ENCODE results near the gene CFAP97D1. TPM values are rescaled to one million over a fixed set of nuclear protein-coding genes. Genes with fewer than 3 reads are reported as not detected.
A peak's percentile ranks its signal among the peaks of the same experiment; 100 is the strongest.

The CFAP97D1 gene
- total and polyA plus RNA-seq, 3 donors from 2014 or later, result 6.3 to 32.4 (median 20.0) TPM

DNA sequence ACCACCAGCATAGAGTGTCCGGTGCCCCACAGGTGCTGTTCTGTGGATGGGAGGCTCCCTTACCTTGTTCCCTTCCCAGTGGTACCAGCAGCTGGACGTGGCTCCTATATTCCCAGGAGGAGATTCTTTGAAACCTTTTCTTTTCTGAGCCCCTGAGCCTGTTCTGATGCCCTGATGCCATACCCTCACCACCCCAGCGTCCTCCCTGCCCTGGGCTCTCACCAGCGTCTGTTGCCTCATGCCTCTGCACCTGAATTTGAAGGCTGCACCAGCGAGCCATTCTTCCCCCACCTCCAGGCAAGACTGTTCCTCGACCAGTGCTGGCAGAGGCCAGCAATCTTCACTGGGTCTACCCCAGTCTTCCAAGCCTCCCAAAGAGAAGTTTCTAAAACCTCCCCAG is 22.1 kb upstream of the CFAP97D1 start:
- TF ChIP-seq, protein P1, sequence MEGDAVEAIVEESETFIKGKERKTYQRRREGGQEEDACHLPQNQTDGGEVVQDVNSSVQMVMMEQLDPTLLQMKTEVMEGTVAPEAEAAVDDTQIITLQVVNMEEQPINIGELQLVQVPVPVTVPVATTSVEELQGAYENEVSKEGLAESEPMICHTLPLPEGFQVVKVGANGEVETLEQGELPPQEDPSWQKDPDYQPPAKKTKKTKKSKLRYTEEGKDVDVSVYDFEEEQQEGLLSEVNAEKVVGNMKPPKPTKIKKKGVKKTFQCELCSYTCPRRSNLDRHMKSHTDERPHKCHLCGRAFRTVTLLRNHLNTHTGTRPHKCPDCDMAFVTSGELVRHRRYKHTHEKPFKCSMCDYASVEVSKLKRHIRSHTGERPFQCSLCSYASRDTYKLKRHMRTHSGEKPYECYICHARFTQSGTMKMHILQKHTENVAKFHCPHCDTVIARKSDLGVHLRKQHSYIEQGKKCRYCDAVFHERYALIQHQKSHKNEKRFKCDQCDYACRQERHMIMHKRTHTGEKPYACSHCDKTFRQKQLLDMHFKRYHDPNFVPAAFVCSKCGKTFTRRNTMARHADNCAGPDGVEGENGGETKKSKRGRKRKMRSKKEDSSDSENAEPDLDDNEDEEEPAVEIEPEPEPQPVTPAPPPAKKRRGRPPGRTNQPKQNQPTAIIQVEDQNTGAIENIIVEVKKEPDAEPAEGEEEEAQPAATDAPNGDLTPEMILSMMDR (IDR thresholded peaks at IDR 0.05), result no peak
- no peak for TF ChIP-seq POLR2A (IDR thresholded peaks at IDR 0.05)
- Histone ChIP-seq H3K27ac (no peak overlapping the region), H3K27me3 (no peaks in the 10 kb centered on the region), H3K36me3 (ENCODE audit: low read depth, missing control alignments) (no peaks in the 10 kb centered on the region), H3K9me3 (no peaks in the 10 kb centered on the region), H3K4me1 (peaks cover 8% of the 10 kb centered on the region), H3K4me3 (no peak overlapping the region)
- intact Hi-C loops (cut with DNase I; ENCODE audit: low total_unique reads), result no loop called here
- DNase-seq, result no peak
- WGBS, 2 donors, result 83 to 89% methylated on average over 6 of the region's 6 CpGs

- no peaks in the 10 kb centered on the region for H3K27me3 ChIP-seq
- intact Hi-C loops (cut with DNase I; ENCODE audit: low total_unique reads), result no loop called here
- H3K27ac ChIP-seq, result no peak within 1 kb of the TSS
- TF ChIP-seq POLR2A (IDR thresholded peaks at IDR 0.05), result no peak
- TF ChIP-seq, protein P1 (IDR thresholded peaks at IDR 0.05), result no peak
- 72 to 86% methylated on average over 14 to 20 of the region's 24 CpGs for WGBS, 2 donors
- H3K9me3 ChIP-seq, result no peaks in the 10 kb centered on the region
- no peak for DNase-seq
- H3K36me3 ChIP-seq (ENCODE audit: low read depth, missing control alignments), result no peaks in the 10 kb centered on the region
- no peak within 1 kb of the TSS for H3K4me3 ChIP-seq
- peaks cover 8% of the 10 kb centered on the region for H3K4me1 ChIP-seq
Observed at GRCh38 chr17:43758497-43759174, 21.6 kb upstream of the CFAP97D1 start, which contains the start of gene SOST. SOST (minus strand) TSS chr17:43758791; CDS start chr17:43758741, 50 bp downstream.

- TF ChIP-seq, protein P1 (IDR thresholded peaks at IDR 0.05), result no peak
- no peak for TF ChIP-seq POLR2A (IDR thresholded peaks at IDR 0.05)
- Histone ChIP-seq H3K9me3 (no peaks in the 10 kb centered on the region), H3K4me1 (peaks cover 11% of the 10 kb centered on the region), H3K36me3 (ENCODE audit: low read depth, missing control alignments) (no peaks in the 10 kb centered on the region), H3K27ac (no peak overlapping the region), H3K27me3 (no peaks in the 10 kb centered on the region), H3K4me3 (no peak overlapping the region)
- DNase-seq, result no peak
- 63 to 68% methylated on average over 7 of the region's 7 CpGs for WGBS, 2 donors
- intact Hi-C loops (cut with DNase I; ENCODE audit: low total_unique reads), result loop anchor here (2.0 kb wide), 1 partner anchor 65 kb away; no protein-coding TSS in a partner anchor
Observed at GRCh38 chr17:43759836-43760235, 20.4 kb upstream of the CFAP97D1 start.

GRCh38 chr17:43760254-43760852 is 19.9 kb upstream of the CFAP97D1 start:
- TF ChIP-seq, protein P1 (IDR thresholded peaks at IDR 0.05), result peak; percentile 94 to 97 (median 95)
- TF ChIP-seq POLR2A (IDR thresholded peaks at IDR 0.05), result no peak
- no peak overlapping the region for H3K4me3 ChIP-seq
- intact Hi-C loops (cut with DNase I; ENCODE audit: low total_unique reads), result loop anchor here (2.0 kb wide), 1 partner anchor 66 kb away; no protein-coding TSS in a partner anchor
- no peaks in the 10 kb centered on the region for H3K36me3 ChIP-seq (ENCODE audit: low read depth, missing control alignments)
- peaks cover 7% of the 10 kb centered on the region for H3K4me1 ChIP-seq
- WGBS, 2 donors, result 8 to 14% methylated on average over 10 of the region's 10 CpGs
- peak; percentile 95 for DNase-seq
- no peaks in the 10 kb centered on the region for H3K27me3 ChIP-seq
- no peak overlapping the region for H3K27ac ChIP-seq
- H3K9me3 ChIP-seq, result no peaks in the 10 kb centered on the region
